Measurements from ENCODE around the gene SLC1A5.

SLC1A5 gene

DNA sequence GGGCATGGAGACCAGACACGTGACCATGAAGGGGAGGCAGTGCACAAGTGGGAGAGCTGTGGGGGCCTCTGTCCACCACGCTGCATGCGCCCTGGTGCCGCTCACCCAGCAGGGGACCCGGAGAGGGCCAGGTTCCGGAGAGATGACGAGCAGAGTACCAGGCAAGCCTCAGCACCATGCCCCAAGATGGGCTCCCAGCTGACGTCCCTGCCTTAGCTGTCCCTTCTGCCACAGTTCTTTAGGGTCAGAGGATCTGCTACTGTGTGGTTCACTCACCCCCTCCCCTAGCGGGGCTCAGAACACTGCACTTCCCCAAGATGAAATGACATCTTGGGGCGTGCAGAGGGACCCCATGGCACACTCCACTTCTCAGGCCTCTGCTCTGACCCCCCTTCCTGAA lies 61.8 kb downstream of the SLC1A5 start:
- TF ChIP-seq, protein P1, sequence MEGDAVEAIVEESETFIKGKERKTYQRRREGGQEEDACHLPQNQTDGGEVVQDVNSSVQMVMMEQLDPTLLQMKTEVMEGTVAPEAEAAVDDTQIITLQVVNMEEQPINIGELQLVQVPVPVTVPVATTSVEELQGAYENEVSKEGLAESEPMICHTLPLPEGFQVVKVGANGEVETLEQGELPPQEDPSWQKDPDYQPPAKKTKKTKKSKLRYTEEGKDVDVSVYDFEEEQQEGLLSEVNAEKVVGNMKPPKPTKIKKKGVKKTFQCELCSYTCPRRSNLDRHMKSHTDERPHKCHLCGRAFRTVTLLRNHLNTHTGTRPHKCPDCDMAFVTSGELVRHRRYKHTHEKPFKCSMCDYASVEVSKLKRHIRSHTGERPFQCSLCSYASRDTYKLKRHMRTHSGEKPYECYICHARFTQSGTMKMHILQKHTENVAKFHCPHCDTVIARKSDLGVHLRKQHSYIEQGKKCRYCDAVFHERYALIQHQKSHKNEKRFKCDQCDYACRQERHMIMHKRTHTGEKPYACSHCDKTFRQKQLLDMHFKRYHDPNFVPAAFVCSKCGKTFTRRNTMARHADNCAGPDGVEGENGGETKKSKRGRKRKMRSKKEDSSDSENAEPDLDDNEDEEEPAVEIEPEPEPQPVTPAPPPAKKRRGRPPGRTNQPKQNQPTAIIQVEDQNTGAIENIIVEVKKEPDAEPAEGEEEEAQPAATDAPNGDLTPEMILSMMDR (IDR thresholded peaks at IDR 0.05; ENCODE audit: low read depth, low read length) = no peak
- DNase-seq (ENCODE audit: extremely low read depth, low read depth) = no peak

DNA sequence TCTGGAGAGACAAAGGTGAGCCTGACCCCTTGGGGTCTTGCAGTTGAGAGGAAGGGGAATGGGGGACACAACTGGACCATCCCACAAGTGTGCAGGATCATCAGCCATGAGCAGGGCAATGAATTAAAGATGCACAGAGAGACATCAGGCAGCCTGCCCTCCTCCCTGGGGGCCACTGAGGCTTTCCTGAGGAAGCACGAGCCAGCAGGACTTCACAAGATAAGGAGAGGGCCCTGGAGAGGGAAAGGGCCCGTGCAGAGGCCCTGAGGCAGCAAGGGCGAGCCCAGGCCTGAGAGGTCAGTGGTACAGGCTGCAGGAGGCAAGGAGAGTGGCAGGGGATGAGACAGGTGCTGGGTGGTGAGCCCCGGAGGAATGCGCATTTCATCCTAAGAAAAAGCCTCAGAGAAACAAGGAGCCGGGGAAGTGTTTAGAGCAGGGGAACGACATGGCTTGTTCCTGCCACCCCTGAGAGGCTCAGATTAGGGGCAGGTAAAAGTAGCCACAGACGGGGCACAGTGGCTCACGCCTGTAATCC lies 62.5 kb downstream of the SLC1A5 start:
- TF ChIP-seq, protein P1 (IDR thresholded peaks at IDR 0.05; ENCODE audit: low read depth, low read length) = no peak
- no peak for DNase-seq (ENCODE audit: extremely low read depth, low read depth)

DNA sequence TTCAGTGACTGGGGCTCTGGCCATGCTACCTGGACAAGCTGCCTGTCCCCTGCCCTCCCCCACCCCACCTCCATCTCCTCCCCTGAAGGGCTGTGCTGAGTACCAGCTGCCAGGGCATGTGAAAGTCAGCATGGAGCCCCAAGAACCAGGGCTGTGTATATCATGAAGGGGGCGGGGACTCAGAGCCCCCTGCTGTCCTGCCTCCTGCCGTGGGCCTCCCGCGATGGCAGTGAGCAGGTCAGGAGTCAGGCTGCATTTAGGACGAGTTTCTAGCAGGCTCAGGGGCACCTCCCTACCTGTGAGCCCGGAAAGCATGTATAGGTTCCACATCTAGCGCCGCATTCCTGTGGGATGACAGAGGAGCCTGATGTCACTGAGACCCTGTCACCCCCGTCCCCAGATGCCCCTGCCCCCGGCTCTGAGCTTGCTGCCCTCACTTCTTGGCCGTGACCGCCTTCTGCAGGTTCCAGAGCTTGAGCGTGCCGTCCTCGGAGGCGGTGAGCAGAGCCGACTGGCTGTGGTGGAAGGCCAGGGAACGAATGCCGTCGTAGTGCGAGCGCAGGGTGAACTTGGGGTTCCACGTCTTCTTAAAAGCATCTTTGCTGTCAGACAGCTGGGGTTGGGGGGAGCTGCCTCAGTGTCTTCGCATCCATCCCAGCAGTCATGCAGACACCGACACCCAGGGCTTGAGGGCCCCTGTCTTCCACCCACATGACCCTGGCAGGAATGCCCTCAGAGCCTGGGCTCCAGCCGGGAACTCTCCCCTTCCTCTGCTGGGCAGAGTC lies 63.2 kb downstream of the SLC1A5 start:
- no peak for DNase-seq (ENCODE audit: extremely low read depth, low read depth)
- TF ChIP-seq, protein P1 (IDR thresholded peaks at IDR 0.05; ENCODE audit: low read depth, low read length) = no peak
